Panc1 (cell line): ENCODE data around the gene HIF1A. TPM values are rescaled to one million over a fixed set of nuclear protein-coding genes. Genes with fewer than 3 reads are reported as not detected.

ENCODE experiments used
- ATAC-seq: fragments of 200-7000 bp; cut with Tn5 transposase; 2 replicates; pipeline ENCODE4 v1.9.1; 2020; ENCODE audit warnings: mild to moderate bottlenecking, moderate library complexity
- BruUV-seq: library from RNA; stranded (reverse); fragments of 400-500 nt; replicated peaks from 2 replicates; lab custom pipeline; 2021; lab: Mats Ljungman, UMichigan
- CTCF ChIA-PET: fragments of 300-600 bp; sonication (Branson Sonifier 250); formaldehyde crosslinking; loops from one replicate; lab custom pipeline; 2022; ENCODE audit warnings: antibody characterized with exemption; lab: Charles Lee
- POLR2A ChIA-PET: fragments of 300-600 bp; sonication (Branson Sonifier 250); formaldehyde crosslinking; loops from one replicate; lab custom pipeline; 2022; ENCODE audit warnings: antibody characterized with exemption; lab: Charles Lee
- DNase-seq: peaks from one replicate; pipeline ENCODE4 v3.0.0-alpha.2; 2010; ENCODE audit warnings: low read depth, low spot score
- H3K27ac ChIP-seq: 2 replicates; pipeline ENCODE4 v1.5.1; 2011; ENCODE audit warnings: mild to moderate bottlenecking, low read length, inconsistent platforms
- H3K27me3 ChIP-seq: fragments of 200-500 bp; sonication (Bioruptor generic); 2 replicates; pipeline ENCODE4 v1.6.0; 2014; ENCODE audit warnings: low read length, inconsistent platforms; ENCODE audit not compliant: control insufficient read depth, insufficient read depth
- H3K36me3 ChIP-seq: fragments of 200-500 bp; sonication (Bioruptor generic); 2 replicates; pipeline ENCODE4 v1.5.1; 2014; ENCODE audit warnings: inconsistent platforms, mild to moderate bottlenecking, low read length, moderate library complexity; ENCODE audit not compliant: control insufficient read depth, insufficient read depth
- H3K4me1 ChIP-seq: 2 replicates; pipeline ENCODE4 v1.5.1; 2011; ENCODE audit warnings: inconsistent platforms, mild to moderate bottlenecking, low read length, moderate library complexity; ENCODE audit not compliant: control insufficient read depth, insufficient read depth
- H3K4me3 ChIP-seq, 2 experiments: 2 replicates each; pipeline ENCODE4 v1.5.1; 2011 to 2012; ENCODE audit warnings: low read depth in 2 of 2, low read length in 2 of 2, mild to moderate bottlenecking in 2 of 2, inconsistent platforms in 1 of 2, moderate library complexity in 1 of 2
- H3K9me3 ChIP-seq: fragments of 200-500 bp; sonication (Bioruptor generic); 2 replicates; pipeline ENCODE4 v1.5.1; 2014; ENCODE audit warnings: low read depth, mild to moderate bottlenecking, inconsistent platforms, low read length, moderate library complexity; ENCODE audit not compliant: control insufficient read depth, insufficient read depth
- CTCF ChIP-seq: fragments of 450-650 bp; IDR thresholded peaks from 2 replicates; pipeline ENCODE4 v1.5.1; 2017; ENCODE audit warnings: mild to moderate bottlenecking
- POLR2AphosphoS5 ChIP-seq: IDR thresholded peaks from 2 replicates; pipeline ENCODE4 v1.6.1; 2012; ENCODE audit warnings: mild to moderate bottlenecking, low read depth, low read length, moderate library complexity
- REST ChIP-seq, 2 experiments: IDR thresholded peaks; 2 replicates each; pipeline ENCODE4 v1.6.1; 2011 to 2012; ENCODE audit warnings: low read depth in 2 of 2, control low read depth in 1 of 2, low read length in 1 of 2, mild to moderate bottlenecking in 1 of 2, moderate library complexity in 1 of 2; ENCODE audit not compliant: insufficient read depth in 1 of 2
- SIN3A ChIP-seq: IDR thresholded peaks from 2 replicates; pipeline ENCODE4 v1.6.1; 2012; ENCODE audit warnings: low read depth, mild to moderate bottlenecking, low read length, moderate library complexity, borderline replicate concordance; ENCODE audit not compliant: insufficient read depth
- TCF7L2 ChIP-seq: IDR thresholded peaks from 2 replicates; pipeline ENCODE4 v1.6.1; 2011; ENCODE audit warnings: mild to moderate bottlenecking, low read depth, low read length, inconsistent platforms
- in situ Hi-C: cut with HindIII; loops from 2 replicates; pipeline ENCODE4 v1.10.0; 2016; ENCODE audit warnings: low sequenced_read_pairs, low pct_unique_long_range_greater_than_20kb
- intact Hi-C: fragments of 100-400 bp; cut with micrococcal nuclease; formaldehyde crosslinking; loops from one replicate; pipeline ENCODE4 v1.10.0; 2022; ENCODE audit not compliant: unreplicated experiment
- total RNA-seq: library from RNA; stranded (reverse); gene quantifications from one replicate; pipeline ENCODE4 v1.2.1, GENCODE V29; 2021; ENCODE audit not compliant: unreplicated experiment

Gene HIF1A
- total RNA-seq, 1 experiment from 2014 or later: 83.4 TPM

- in situ Hi-C loops (no loop called here), intact Hi-C loops (no loop called here)
- Histone ChIP-seq H3K36me3 (no peaks in the 10 kb centered on the region), H3K27ac (no peak overlapping the region), H3K4me3 (no peak overlapping the region), H3K9me3 (no peaks in the 10 kb centered on the region), H3K27me3 (no peaks in the 10 kb centered on the region; the same call in 1 of the 2 replicates), H3K4me1 (no peaks in the 10 kb centered on the region)
- DNase-seq (no peak), ATAC-seq (no peak)
- CTCF ChIA-PET: no interaction called here
- TF ChIP-seq SIN3A: no peak
- no peak for TF ChIP-seq CTCF
- TF ChIP-seq TCF7L2: no peak
- no peak for TF ChIP-seq POLR2AphosphoS5
- no peak for TF ChIP-seq REST (IDR thresholded peaks at IDR 0.05; ENCODE audit: insufficient read depth in 1 of 2, low read depth in 2 of 2, low read length in 1 of 2)
- BruUV-seq: no TSS peak
- POLR2A ChIA-PET: no interaction called here
Observed at GRCh38 chr14:61675291-61675690, 20.0 kb upstream of the HIF1A start.

GRCh38 chr14:61677479-61677878 is 17.8 kb upstream of the HIF1A start:
- intact Hi-C loops (no loop called here), in situ Hi-C loops (no loop called here)
- H3K27me3 ChIP-seq: peaks cover 3% of the 10 kb centered on the region; the same call in 1 of the 2 replicates
- H3K36me3 ChIP-seq: no peaks in the 10 kb centered on the region
- CTCF ChIA-PET: no interaction called here
- no TSS peak for BruUV-seq
- POLR2A ChIA-PET: no interaction called here
- no peak overlapping the region for H3K27ac ChIP-seq
- no peak for DNase-seq
- ATAC-seq: no peak
- no peak overlapping the region for H3K4me3 ChIP-seq
- H3K9me3 ChIP-seq: no peaks in the 10 kb centered on the region
- H3K4me1 ChIP-seq: no peaks in the 10 kb centered on the region
- TF ChIP-seq CTCF (no peak), POLR2AphosphoS5 (no peak), REST (IDR thresholded peaks at IDR 0.05; ENCODE audit: insufficient read depth in 1 of 2, low read depth in 2 of 2, low read length in 1 of 2) (no peak), TCF7L2 (no peak), SIN3A (no peak)
